GM13977 (cell line): ENCODE measurements around the gene AQP3.
"Not testable (repeated sequence)": the region's sequence is repeated elsewhere in the genome, so short reads cannot be mapped to it uniquely, and the experiment has no call there.

ENCODE experiments used
- DNase-seq: peaks from one replicate; pipeline ENCODE4 v3.0.0; 2012; ENCODE audit warnings: low spot score
- CTCF ChIP-seq: IDR thresholded peaks from 2 replicates; pipeline ENCODE4 v1.5.1; 2012; ENCODE audit warnings: mild to moderate bottlenecking, control low read depth; ENCODE audit not compliant: insufficient read depth; ENCODE audit errors: extremely low read depth, missing control alignments
- in situ Hi-C: fragments of 300-500 bp; cut with MboI; formaldehyde crosslinking; loops from one replicate; pipeline ENCODE4 v1.12.0; 2022; ENCODE audit warnings: low sequenced_read_pairs, low pct_unique_long_range_greater_than_20kb, mixed read lengths, inconsistent platforms; ENCODE audit not compliant: unreplicated experiment

AQP3 gene

GRCh38 chr9:33393581-33393980, 53.8 kb downstream of the AQP3 start:
- TF ChIP-seq CTCF, result no peak
- DNase-seq, result no peak
- in situ Hi-C loops, result no loop called here

GRCh38 chr9:33392591-33393021, 54.8 kb downstream of the AQP3 start:
- DNase-seq, in situ Hi-C loops: not testable (repeated sequence)
